Measurements from ENCODE around the gene GPA33. TPM values are rescaled to one million over a fixed set of nuclear protein-coding genes. Genes with fewer than 3 reads are reported as not detected.

GPA33 gene
- total RNA-seq, 1 donor = not detected

GRCh38 chr1:167060141-167061072 is 29.8 kb downstream of the GPA33 start:
- peak; percentile 31 for TF ChIP-seq CTCF (IDR thresholded peaks at IDR 0.05; ENCODE audit: extremely low read depth, low read depth, low read length)
- Histone ChIP-seq H3K79me2 (ENCODE audit: insufficient read depth, low read length) (no peaks in the 10 kb centered on the region), H3K27ac (ENCODE audit: low read depth, low read length) (no peak overlapping the region), H4K20me1 (ENCODE audit: insufficient read depth, low read length) (no peaks in the 10 kb centered on the region), H3K27me3 (ENCODE audit: insufficient read depth, low read length) (peaks cover 4% of the 10 kb centered on the region), H3K9me3 (ENCODE audit: low read depth, low read length) (no peaks in the 10 kb centered on the region), H3K36me3 (ENCODE audit: insufficient read depth, low read length) (no peaks in the 10 kb centered on the region), H3K4me3 (ENCODE audit: insufficient read depth, low read length) (no peak overlapping the region), H3K4me2 (ENCODE audit: insufficient read depth, low read length) (no peak overlapping the region), H3K4me1 (ENCODE audit: insufficient read depth, low read length) (peaks cover 5% of the 10 kb centered on the region), H2AFZ (ENCODE audit: low read length) (no peak overlapping the region)
- DNase-seq (ENCODE audit: insufficient read length, low spot score, missing footprints) = no peak

- no peak for DNase-seq (ENCODE audit: insufficient read length, low spot score, missing footprints)
- H3K4me1 ChIP-seq (ENCODE audit: insufficient read depth, low read length) = peaks cover 5% of the 10 kb centered on the region
- H3K27me3 ChIP-seq (ENCODE audit: insufficient read depth, low read length) = peaks cover 3% of the 10 kb centered on the region
- no peak overlapping the region for H2AFZ ChIP-seq (ENCODE audit: low read length)
- TF ChIP-seq CTCF (IDR thresholded peaks at IDR 0.05; ENCODE audit: extremely low read depth, low read depth, low read length) = no peak
- H4K20me1 ChIP-seq (ENCODE audit: insufficient read depth, low read length) = no peaks in the 10 kb centered on the region
- no peak overlapping the region for H3K4me2 ChIP-seq (ENCODE audit: insufficient read depth, low read length)
- H3K79me2 ChIP-seq (ENCODE audit: insufficient read depth, low read length) = no peaks in the 10 kb centered on the region
- H3K27ac ChIP-seq (ENCODE audit: low read depth, low read length) = no peak overlapping the region
- no peaks in the 10 kb centered on the region for H3K9me3 ChIP-seq (ENCODE audit: low read depth, low read length)
- H3K36me3 ChIP-seq (ENCODE audit: insufficient read depth, low read length) = no peaks in the 10 kb centered on the region
- no peak overlapping the region for H3K4me3 ChIP-seq (ENCODE audit: insufficient read depth, low read length)
These were observed 30.4 kb downstream of the GPA33 start for GRCh38 chr1:167059809-167060107.

GRCh38 chr1:167059045-167059808 is 30.9 kb downstream of the GPA33 start:
- DNase-seq (ENCODE audit: insufficient read length, low spot score, missing footprints) = peak; percentile 94
- H3K79me2 ChIP-seq (ENCODE audit: insufficient read depth, low read length) = no peaks in the 10 kb centered on the region
- no peaks in the 10 kb centered on the region for H3K9me3 ChIP-seq (ENCODE audit: low read depth, low read length)
- no peak overlapping the region for H3K27ac ChIP-seq (ENCODE audit: low read depth, low read length)
- peak overlapping the region; percentile 38 for H3K4me3 ChIP-seq (ENCODE audit: insufficient read depth, low read length)
- H3K27me3 ChIP-seq (ENCODE audit: insufficient read depth, low read length) = no peaks in the 10 kb centered on the region
- no peaks in the 10 kb centered on the region for H4K20me1 ChIP-seq (ENCODE audit: insufficient read depth, low read length)
- H2AFZ ChIP-seq (ENCODE audit: low read length) = peak overlapping the region; percentile 90
- TF ChIP-seq CTCF (IDR thresholded peaks at IDR 0.05; ENCODE audit: extremely low read depth, low read depth, low read length) = peak; percentile 98
- H3K36me3 ChIP-seq (ENCODE audit: insufficient read depth, low read length) = no peaks in the 10 kb centered on the region
- H3K4me2 ChIP-seq (ENCODE audit: insufficient read depth, low read length) = peak overlapping the region; percentile 69
- H3K4me1 ChIP-seq (ENCODE audit: insufficient read depth, low read length) = peaks cover 5% of the 10 kb centered on the region

GRCh38 chr1:167057241-167057688 is 32.9 kb downstream of the GPA33 start:
- H3K27me3 ChIP-seq (ENCODE audit: insufficient read depth, low read length) = no peaks in the 10 kb centered on the region
- peak; percentile 43 for TF ChIP-seq CTCF (IDR thresholded peaks at IDR 0.05; ENCODE audit: extremely low read depth, low read depth, low read length)
- H3K4me1 ChIP-seq (ENCODE audit: insufficient read depth, low read length) = peaks cover 5% of the 10 kb centered on the region
- no peak overlapping the region for H3K27ac ChIP-seq (ENCODE audit: low read depth, low read length)
- H3K9me3 ChIP-seq (ENCODE audit: low read depth, low read length) = no peaks in the 10 kb centered on the region
- no peaks in the 10 kb centered on the region for H3K36me3 ChIP-seq (ENCODE audit: insufficient read depth, low read length)
- no peak overlapping the region for H2AFZ ChIP-seq (ENCODE audit: low read length)
- H3K4me2 ChIP-seq (ENCODE audit: insufficient read depth, low read length) = no peak overlapping the region
- no peak for DNase-seq (ENCODE audit: insufficient read length, low spot score, missing footprints)
- no peaks in the 10 kb centered on the region for H3K79me2 ChIP-seq (ENCODE audit: insufficient read depth, low read length)
- no peaks in the 10 kb centered on the region for H4K20me1 ChIP-seq (ENCODE audit: insufficient read depth, low read length)
- no peak overlapping the region for H3K4me3 ChIP-seq (ENCODE audit: insufficient read depth, low read length)
